OCI-LY1 (cell line): ENCODE results near the gene SMPD3.

ENCODE experiments used
- H2AFZ ChIP-seq: fragments of 200-600 bp; sonication (generic), shearing (Covaris generic); 2 replicates; pipeline ENCODE4 v1.6.0; 2014; ENCODE audit warnings: antibody characterized with exemption, mild to moderate bottlenecking, low read length
- H3F3A ChIP-seq: fragments of 200-600 bp; sonication (generic), shearing (Covaris generic); 2 replicates; pipeline ENCODE4 v1.6.0; 2014; ENCODE audit warnings: mild to moderate bottlenecking, antibody characterized with exemption, low read length, moderate library complexity; ENCODE audit not compliant: insufficient read depth
- H3K27ac ChIP-seq: fragments of 200-600 bp; sonication (generic); 2 replicates; pipeline ENCODE4 v1.5.1; 2014; ENCODE audit warnings: low read length, mixed run types, mild to moderate bottlenecking, low read depth; ENCODE audit not compliant: poor library complexity, severe bottlenecking
- H3K27me3 ChIP-seq: fragments of 200-600 bp; sonication (generic); 2 replicates; pipeline ENCODE4 v1.6.0; 2014; ENCODE audit warnings: antibody characterized with exemption, mild to moderate bottlenecking, low read length, moderate library complexity; ENCODE audit not compliant: insufficient read depth
- H3K36me3 ChIP-seq: fragments of 200-600 bp; sonication (generic); 2 replicates; pipeline ENCODE4 v1.6.1; 2014; ENCODE audit warnings: mild to moderate bottlenecking, antibody characterized with exemption, low read length, moderate library complexity, mixed read lengths; ENCODE audit not compliant: insufficient read depth
- H3K4me1 ChIP-seq: fragments of 200-600 bp; sonication (generic); 2 replicates; pipeline ENCODE4 v1.5.1; 2014; ENCODE audit warnings: mild to moderate bottlenecking, low read length, moderate library complexity; ENCODE audit not compliant: insufficient read depth, severe bottlenecking
- H3K4me2 ChIP-seq: fragments of 200-600 bp; sonication (generic), shearing (Covaris generic); 2 replicates; pipeline ENCODE4 v1.6.1; 2014; ENCODE audit warnings: low read length
- H3K4me3 ChIP-seq: fragments of 200-600 bp; sonication (generic); 2 replicates; pipeline ENCODE4 v1.5.1; 2014; ENCODE audit warnings: low read length, low read depth, mild to moderate bottlenecking, mixed read lengths; ENCODE audit not compliant: poor library complexity, severe bottlenecking
- H3K79me2 ChIP-seq: fragments of 200-600 bp; shearing (Covaris generic); 2 replicates; pipeline ENCODE4 v1.6.1; 2016; ENCODE audit warnings: mixed run types, low read length, mixed read lengths; ENCODE audit not compliant: insufficient read depth
- H3K9ac ChIP-seq: fragments of 200-600 bp; sonication (generic), shearing (Covaris generic); 2 replicates; pipeline ENCODE4 v1.6.1; 2014; ENCODE audit warnings: mild to moderate bottlenecking, low read length, mixed read lengths
- H3K9me2 ChIP-seq: fragments of 200-600 bp; sonication (generic), shearing (Covaris generic); 2 replicates; pipeline ENCODE4 v1.6.1; 2014; ENCODE audit warnings: low read depth, mild to moderate bottlenecking, low read length, mixed read lengths
- H3K9me3 ChIP-seq: fragments of 200-600 bp; shearing (Covaris generic); 2 replicates; pipeline ENCODE4 v1.6.1; 2014; ENCODE audit warnings: low read length, mixed read lengths
- H4K20me1 ChIP-seq: fragments of 200-600 bp; sonication (generic), shearing (Covaris generic); 2 replicates; pipeline ENCODE4 v1.6.0; 2016; ENCODE audit warnings: mild to moderate bottlenecking, low read length; ENCODE audit not compliant: insufficient read depth
- EZH2 ChIP-seq: fragments of 200-600 bp; sonication (generic), shearing (Covaris generic); IDR thresholded peaks from 2 replicates; pipeline ENCODE4 v1.8.0; 2017; ENCODE audit warnings: borderline replicate concordance, mixed run types, mild to moderate bottlenecking, antibody characterized with exemption, low read length, moderate library complexity, mixed read lengths
- TF ChIP-seq, protein P1 (sequence below): fragments of 200-600 bp; sonication (generic), shearing (Covaris generic); IDR thresholded peaks from 2 replicates; pipeline ENCODE4 v1.5.1; 2017; ENCODE audit warnings: mild to moderate bottlenecking, antibody characterized with exemption, low read length, moderate library complexity, mixed read lengths

The SMPD3 gene

GRCh38 chr16:68446681-68447652 lies 1.3 kb downstream of the SMPD3 start:
- Histone ChIP-seq H3K27me3 (no peaks in the 10 kb centered on the region), H3K79me2 (no peaks in the 10 kb centered on the region), H3K4me2 (no peak overlapping the region), H2AFZ (no peak overlapping the region), H3K36me3 (no peaks in the 10 kb centered on the region), H3F3A (no peaks in the 10 kb centered on the region), H3K9ac (no peak overlapping the region), H3K27ac (no peak overlapping the region), H3K9me3 (no peaks in the 10 kb centered on the region), H4K20me1 (no peaks in the 10 kb centered on the region), H3K4me3 (no peak overlapping the region), H3K9me2 (no peaks in the 10 kb centered on the region), H3K4me1 (peaks cover 12% of the 10 kb centered on the region)
- TF ChIP-seq, protein P1, sequence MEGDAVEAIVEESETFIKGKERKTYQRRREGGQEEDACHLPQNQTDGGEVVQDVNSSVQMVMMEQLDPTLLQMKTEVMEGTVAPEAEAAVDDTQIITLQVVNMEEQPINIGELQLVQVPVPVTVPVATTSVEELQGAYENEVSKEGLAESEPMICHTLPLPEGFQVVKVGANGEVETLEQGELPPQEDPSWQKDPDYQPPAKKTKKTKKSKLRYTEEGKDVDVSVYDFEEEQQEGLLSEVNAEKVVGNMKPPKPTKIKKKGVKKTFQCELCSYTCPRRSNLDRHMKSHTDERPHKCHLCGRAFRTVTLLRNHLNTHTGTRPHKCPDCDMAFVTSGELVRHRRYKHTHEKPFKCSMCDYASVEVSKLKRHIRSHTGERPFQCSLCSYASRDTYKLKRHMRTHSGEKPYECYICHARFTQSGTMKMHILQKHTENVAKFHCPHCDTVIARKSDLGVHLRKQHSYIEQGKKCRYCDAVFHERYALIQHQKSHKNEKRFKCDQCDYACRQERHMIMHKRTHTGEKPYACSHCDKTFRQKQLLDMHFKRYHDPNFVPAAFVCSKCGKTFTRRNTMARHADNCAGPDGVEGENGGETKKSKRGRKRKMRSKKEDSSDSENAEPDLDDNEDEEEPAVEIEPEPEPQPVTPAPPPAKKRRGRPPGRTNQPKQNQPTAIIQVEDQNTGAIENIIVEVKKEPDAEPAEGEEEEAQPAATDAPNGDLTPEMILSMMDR = no peak
- no peak for TF ChIP-seq EZH2

DNA sequence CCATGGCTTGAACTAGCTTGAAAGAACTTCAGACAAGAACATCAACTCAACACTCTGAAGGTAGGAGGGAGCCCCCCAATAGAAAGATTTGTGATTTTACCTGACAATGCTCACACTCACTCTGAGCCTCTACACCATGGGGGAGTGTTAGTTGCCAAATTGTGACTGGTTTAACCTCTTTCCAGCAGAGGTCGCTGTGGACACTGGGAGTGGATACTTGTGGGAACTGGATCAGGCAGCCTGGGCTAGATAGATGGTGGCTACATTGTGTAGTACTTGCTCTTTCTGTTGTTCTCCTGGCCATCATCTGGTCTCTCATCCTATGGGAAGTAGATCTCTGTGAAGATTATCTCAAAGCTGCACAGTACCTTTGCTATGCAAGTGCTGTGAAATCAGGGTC lies 2.9 kb downstream of the SMPD3 start:
- no peaks in the 10 kb centered on the region for H3K36me3 ChIP-seq

GRCh38 chr16:68444056-68444657 lies 4.2 kb downstream of the SMPD3 start:
- Histone ChIP-seq H2AFZ (no peak overlapping the region), H3K9ac (no peak overlapping the region), H3K4me3 (no peak overlapping the region), H3K27ac (no peak overlapping the region), H3F3A (no peaks in the 10 kb centered on the region), H4K20me1 (no peaks in the 10 kb centered on the region), H3K36me3 (no peaks in the 10 kb centered on the region), H3K4me1 (peaks cover 11% of the 10 kb centered on the region), H3K9me3 (no peaks in the 10 kb centered on the region), H3K27me3 (no peaks in the 10 kb centered on the region), H3K4me2 (no peak overlapping the region), H3K79me2 (no peaks in the 10 kb centered on the region), H3K9me2 (no peaks in the 10 kb centered on the region)
- TF ChIP-seq, protein P1 = no peak
- TF ChIP-seq EZH2 = no peak

More for the DNA sequence above, 2.9 kb downstream of the SMPD3 start:
- no peak overlapping the region for H3K4me2 ChIP-seq
- no peaks in the 10 kb centered on the region for H3F3A ChIP-seq
- no peak overlapping the region for H3K27ac ChIP-seq
- no peaks in the 10 kb centered on the region for H3K9me2 ChIP-seq
- no peaks in the 10 kb centered on the region for H3K79me2 ChIP-seq
- H2AFZ ChIP-seq = no peak overlapping the region
- no peak for TF ChIP-seq EZH2
- TF ChIP-seq, protein P1 = peak; percentile 69
- H3K9me3 ChIP-seq = no peaks in the 10 kb centered on the region
- no peaks in the 10 kb centered on the region for H3K27me3 ChIP-seq
- no peak overlapping the region for H3K4me3 ChIP-seq
- H3K9ac ChIP-seq = no peak overlapping the region
- peaks cover 12% of the 10 kb centered on the region for H3K4me1 ChIP-seq
- no peaks in the 10 kb centered on the region for H4K20me1 ChIP-seq
